GM19240 (cell line): ENCODE measurements around the gene MTFR2.

Experiments used
- DNase-seq: peaks from one replicate; pipeline ENCODE4 v3.0.0; 2011; ENCODE audit warnings: low spot score; ENCODE audit not compliant: insufficient read length

MTFR2 gene

GRCh38 chr6:136186363-136186762, 63.7 kb downstream of the MTFR2 start:
- no peak for DNase-seq

- DNase-seq = no peak
These were observed 65.4 kb downstream of the MTFR2 start for GRCh38 chr6:136184738-136185137.

GRCh38 chr6:136181861-136182260, 68.2 kb downstream of the MTFR2 start:
- no peak for DNase-seq

- no peak for DNase-seq
These were observed 68.6 kb downstream of the MTFR2 start for GRCh38 chr6:136181512-136181833.
